ENCODE results near the gene NOTCH2. TPM values are rescaled to one million over a fixed set of nuclear protein-coding genes. Genes with fewer than 3 reads are reported as not detected.
"Not testable (repeated sequence)": the region's sequence is repeated elsewhere in the genome, so short reads cannot be mapped to it uniquely, and the experiment has no call there.

The NOTCH2 gene
- polyA plus RNA-seq, 3 donors: 47.3 to 108 (median 86.6) TPM

DNA sequence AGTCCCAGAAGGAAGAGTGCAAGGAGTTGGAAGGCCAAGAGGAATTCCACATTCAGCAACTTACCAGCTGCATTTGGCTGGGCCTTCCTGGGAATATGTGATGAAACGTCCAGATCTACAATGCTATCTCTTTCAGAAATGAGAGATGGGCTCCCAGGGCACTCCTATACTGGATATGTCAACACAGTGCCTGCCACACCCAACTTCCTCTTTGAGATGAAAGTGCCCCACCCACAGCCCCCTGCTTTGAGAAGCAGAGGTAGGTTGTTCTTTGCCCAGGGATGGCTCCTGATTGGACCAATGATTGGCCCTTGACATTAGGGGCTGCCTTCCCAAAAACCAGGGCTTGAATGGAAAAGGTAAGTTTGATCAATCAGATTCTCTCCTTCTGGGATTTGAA is 31.1 kb upstream of the NOTCH2 start:
- H2AFZ ChIP-seq (ENCODE audit: insufficient read depth, low read depth, low read length, poor library complexity, severe bottlenecking); H3K27me3 ChIP-seq (ENCODE audit: control insufficient read depth in 2 of 2, insufficient read depth in 2 of 2, low read length in 2 of 2); intact Hi-C loops (cut with micrococcal nuclease); H3K27me3 Mint-ChIP-seq (ENCODE audit: low read depth in 3 of 3); H3K9me3 Mint-ChIP-seq; H3K27ac ChIP-seq (ENCODE audit: low read depth in 1 of 2, low read length in 2 of 2); H4K20me1 ChIP-seq (ENCODE audit: insufficient read depth, low read length); H3K36me3 Mint-ChIP-seq; H3K4me2 ChIP-seq (replicated peaks; ENCODE audit: extremely low read depth, low read length, poor library complexity, severe bottlenecking); H3K9ac ChIP-seq (ENCODE audit: insufficient read depth, low read length, poor library complexity, severe bottlenecking); H3K79me2 ChIP-seq (ENCODE audit: insufficient read depth, low read length); DNase-seq; H3K9me3 ChIP-seq (replicated peaks in 1 of 2; ENCODE audit: control insufficient read depth in 1 of 2, insufficient read depth in 1 of 2, low read length in 2 of 2); H3K4me3 Mint-ChIP-seq; H3K36me3 ChIP-seq (replicated peaks in 1 of 2; ENCODE audit: control insufficient read depth in 1 of 2, insufficient read depth in 2 of 2, low read length in 2 of 2): not testable (repeated sequence)
- peak overlapping the region in 5 of 7 donors; percentile 23 to 88 (median 76) for H3K27ac Mint-ChIP-seq
- Histone ChIP-seq H3K4me1 (ENCODE audit: control insufficient read depth in 1 of 2, insufficient read depth in 2 of 2, low read length in 2 of 2) (peaks cover 31 to 44% of the 10 kb centered on the region in 2 donors), H3K4me3 (replicated peaks in 1 of 3; ENCODE audit: low read depth in 2 of 3, low read length in 3 of 3) (peak overlapping the region in 1 of 3 experiments; percentile 30)
- no CpG with 5 or more reads among the region's 1 CpG for WGBS (ENCODE audit: insufficient coverage)
- H3K4me1 Mint-ChIP-seq: peaks cover 15% of the 10 kb centered on the region

DNA sequence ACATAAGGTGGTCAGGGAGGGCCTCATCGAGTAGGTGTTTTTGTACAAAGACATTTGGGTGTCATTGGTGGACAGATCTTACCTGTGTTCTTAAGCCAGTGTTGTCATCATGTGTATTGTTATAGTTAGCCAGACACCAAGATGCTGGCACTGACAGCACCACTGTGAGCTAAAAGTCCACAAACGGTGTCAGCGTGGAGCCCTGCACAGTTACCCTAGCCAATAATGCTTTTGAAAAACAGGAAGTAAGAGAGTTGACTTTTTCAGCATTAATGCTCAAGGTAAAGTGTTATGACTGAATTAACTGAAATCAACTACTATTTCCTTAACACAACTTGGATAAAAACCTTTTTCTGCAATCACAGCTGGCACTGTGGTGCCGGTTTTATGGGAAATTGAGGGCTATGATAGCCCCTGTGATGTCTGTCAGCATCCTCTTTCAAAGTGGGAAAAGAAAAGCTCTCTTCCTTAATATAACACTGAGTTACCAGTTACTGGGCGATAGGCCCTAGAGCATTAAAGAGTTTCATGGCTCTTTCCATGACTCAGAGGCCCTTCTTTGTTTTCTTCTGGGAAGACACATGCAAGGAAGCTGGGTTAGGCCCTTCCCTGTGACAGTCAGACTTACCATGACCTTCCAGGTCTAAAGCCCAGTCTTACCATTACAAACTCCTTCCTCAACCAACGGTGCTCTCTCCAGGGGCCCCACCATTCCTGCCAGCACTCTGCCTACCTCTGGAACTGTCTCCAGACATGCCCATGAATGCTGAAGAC is 29.7 kb upstream of the NOTCH2 start:
- H3K79me2 ChIP-seq (ENCODE audit: insufficient read depth, low read length); H3K27me3 Mint-ChIP-seq (ENCODE audit: low read depth in 3 of 3); H3K36me3 ChIP-seq (replicated peaks in 1 of 2; ENCODE audit: control insufficient read depth in 1 of 2, insufficient read depth in 2 of 2, low read length in 2 of 2); intact Hi-C loops (cut with micrococcal nuclease); H3K9ac ChIP-seq (ENCODE audit: insufficient read depth, low read length, poor library complexity, severe bottlenecking); H3K4me2 ChIP-seq (replicated peaks; ENCODE audit: extremely low read depth, low read length, poor library complexity, severe bottlenecking); H3K9me3 Mint-ChIP-seq; H2AFZ ChIP-seq (ENCODE audit: insufficient read depth, low read depth, low read length, poor library complexity, severe bottlenecking); H3K9me3 ChIP-seq (replicated peaks in 1 of 2; ENCODE audit: control insufficient read depth in 1 of 2, insufficient read depth in 1 of 2, low read length in 2 of 2); H3K27me3 ChIP-seq (ENCODE audit: control insufficient read depth in 2 of 2, insufficient read depth in 2 of 2, low read length in 2 of 2); DNase-seq; H4K20me1 ChIP-seq (ENCODE audit: insufficient read depth, low read length); H3K36me3 Mint-ChIP-seq: not testable (repeated sequence)
- Mint-ChIP-seq H3K27ac (peak overlapping the region; percentile 46 to 87 (median 60)), H3K4me1 (peaks cover 10% of the 10 kb centered on the region), H3K4me3 (peak overlapping the region in 1 of 2 donors; percentile 67)
- no CpG with 5 or more reads among the region's 6 CpGs for WGBS (ENCODE audit: insufficient coverage)
- Histone ChIP-seq H3K4me1 (ENCODE audit: control insufficient read depth in 1 of 2, insufficient read depth in 2 of 2, low read length in 2 of 2) (peaks cover 25 to 32% of the 10 kb centered on the region in 2 donors), H3K4me3 (replicated peaks in 1 of 3; ENCODE audit: low read depth in 2 of 3, low read length in 3 of 3) (peak overlapping the region in 2 of 3 experiments; percentile 4 to 55), H3K27ac (ENCODE audit: low read depth in 1 of 2, low read length in 2 of 2) (peak overlapping the region; percentile 35 to 59)

DNA sequence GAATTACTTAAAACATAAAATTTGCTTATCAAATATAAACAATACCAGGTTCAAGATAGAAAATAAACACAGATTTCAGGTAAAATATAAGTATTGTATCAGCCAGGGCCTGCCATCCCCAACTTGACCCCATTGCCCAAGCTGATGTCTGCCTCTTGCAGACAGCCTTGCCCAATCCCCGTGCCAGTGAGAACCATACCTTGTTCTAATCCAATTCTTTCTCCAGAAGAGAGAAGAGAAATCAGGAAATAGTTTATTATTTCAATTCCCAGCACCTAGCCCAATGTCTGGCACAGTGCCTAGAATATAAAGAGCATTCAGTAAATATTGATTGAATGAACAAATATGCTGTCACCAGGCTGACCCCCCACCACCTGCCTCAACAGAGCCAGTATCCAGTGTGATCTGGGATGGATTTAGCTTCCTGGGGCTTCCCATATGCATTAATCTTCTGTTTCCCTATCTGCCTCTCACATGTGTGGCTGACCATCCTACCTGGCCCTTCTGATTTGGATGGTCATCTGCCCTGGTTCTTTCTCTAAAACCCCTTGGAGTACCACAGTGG is 27.6 kb upstream of the NOTCH2 start:
- H3K4me2 ChIP-seq (replicated peaks; ENCODE audit: extremely low read depth, low read length, poor library complexity, severe bottlenecking); H3K27me3 Mint-ChIP-seq (ENCODE audit: low read depth in 3 of 3); H3K27ac ChIP-seq (ENCODE audit: low read depth in 1 of 2, low read length in 2 of 2); H3K9me3 Mint-ChIP-seq; H3K79me2 ChIP-seq (ENCODE audit: insufficient read depth, low read length); H3K36me3 ChIP-seq (replicated peaks in 1 of 2; ENCODE audit: control insufficient read depth in 1 of 2, insufficient read depth in 2 of 2, low read length in 2 of 2); H3K9me3 ChIP-seq (replicated peaks in 1 of 2; ENCODE audit: control insufficient read depth in 1 of 2, insufficient read depth in 1 of 2, low read length in 2 of 2); H3K4me3 ChIP-seq (replicated peaks in 1 of 3; ENCODE audit: low read depth in 2 of 3, low read length in 3 of 3); H3K9ac ChIP-seq (ENCODE audit: insufficient read depth, low read length, poor library complexity, severe bottlenecking); H3K36me3 Mint-ChIP-seq; H4K20me1 ChIP-seq (ENCODE audit: insufficient read depth, low read length); H3K27me3 ChIP-seq (ENCODE audit: control insufficient read depth in 2 of 2, insufficient read depth in 2 of 2, low read length in 2 of 2); H3K27ac Mint-ChIP-seq; H3K4me3 Mint-ChIP-seq; intact Hi-C loops (cut with micrococcal nuclease); DNase-seq; H2AFZ ChIP-seq (ENCODE audit: insufficient read depth, low read depth, low read length, poor library complexity, severe bottlenecking): not testable (repeated sequence)
- peaks cover 10% of the 10 kb centered on the region for H3K4me1 Mint-ChIP-seq
- H3K4me1 ChIP-seq (ENCODE audit: control insufficient read depth in 1 of 2, insufficient read depth in 2 of 2, low read length in 2 of 2): peaks cover 26 to 34% of the 10 kb centered on the region in 2 donors
- WGBS (ENCODE audit: insufficient coverage): no CpG with 5 or more reads among the region's 1 CpG

DNA sequence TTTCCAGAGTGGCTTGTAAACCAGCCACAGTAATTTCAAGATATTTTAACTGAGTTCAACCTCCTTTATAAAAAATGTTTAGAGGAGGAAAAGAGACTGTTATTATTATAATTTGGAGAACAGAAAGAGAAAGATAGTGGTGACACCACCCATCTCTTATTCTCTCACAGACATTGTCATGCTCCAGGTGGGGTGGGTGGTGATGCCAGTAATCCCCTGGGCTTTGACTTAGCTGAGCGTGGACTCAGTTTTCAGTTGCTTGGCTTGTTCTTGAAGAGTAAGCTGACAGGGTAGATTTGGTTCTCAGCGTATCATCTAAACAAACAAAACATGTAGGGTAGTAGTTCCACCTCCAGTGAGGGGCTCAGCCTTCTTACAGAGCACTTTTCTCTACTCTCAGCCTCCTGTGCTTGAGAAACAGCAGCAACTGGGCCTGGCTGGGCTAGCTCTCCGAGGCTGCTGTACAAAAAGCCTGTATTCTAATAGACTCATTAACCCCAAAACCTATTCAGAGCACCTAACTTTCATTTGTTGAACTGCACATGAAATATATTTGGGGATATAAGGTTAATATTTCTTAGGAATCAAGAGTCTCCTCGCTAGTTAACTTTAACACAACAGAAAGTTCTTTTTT is 24.2 kb upstream of the NOTCH2 start:
- H3K27me3 Mint-ChIP-seq (ENCODE audit: low read depth in 3 of 3); H3K4me3 Mint-ChIP-seq; H4K20me1 ChIP-seq (ENCODE audit: insufficient read depth, low read length); H3K27me3 ChIP-seq (ENCODE audit: control insufficient read depth in 2 of 2, insufficient read depth in 2 of 2, low read length in 2 of 2); intact Hi-C loops (cut with micrococcal nuclease); H3K9me3 ChIP-seq (replicated peaks in 1 of 2; ENCODE audit: control insufficient read depth in 1 of 2, insufficient read depth in 1 of 2, low read length in 2 of 2); DNase-seq; H3K36me3 ChIP-seq (replicated peaks in 1 of 2; ENCODE audit: control insufficient read depth in 1 of 2, insufficient read depth in 2 of 2, low read length in 2 of 2); H3K36me3 Mint-ChIP-seq; H3K27ac Mint-ChIP-seq; H3K4me2 ChIP-seq (replicated peaks; ENCODE audit: extremely low read depth, low read length, poor library complexity, severe bottlenecking); H2AFZ ChIP-seq (ENCODE audit: insufficient read depth, low read depth, low read length, poor library complexity, severe bottlenecking); H3K9ac ChIP-seq (ENCODE audit: insufficient read depth, low read length, poor library complexity, severe bottlenecking); H3K9me3 Mint-ChIP-seq; H3K27ac ChIP-seq (ENCODE audit: low read depth in 1 of 2, low read length in 2 of 2); H3K79me2 ChIP-seq (ENCODE audit: insufficient read depth, low read length); H3K4me3 ChIP-seq (replicated peaks in 1 of 3; ENCODE audit: low read depth in 2 of 3, low read length in 3 of 3): not testable (repeated sequence)
- H3K4me1 ChIP-seq (ENCODE audit: control insufficient read depth in 1 of 2, insufficient read depth in 2 of 2, low read length in 2 of 2): peaks cover 12% of the 10 kb centered on the region in 2 donors
- H3K4me1 Mint-ChIP-seq: peaks cover 12% of the 10 kb centered on the region
- no CpG with 5 or more reads among the region's 4 CpGs for WGBS (ENCODE audit: insufficient coverage)
